ENCODE data around the gene FXYD1. TPM values are rescaled to one million over a fixed set of nuclear protein-coding genes. Genes with fewer than 3 reads are reported as not detected.
"Not testable (repeated sequence)": the region's sequence is repeated elsewhere in the genome, so short reads cannot be mapped to it uniquely, and the experiment has no call there.

Gene FXYD1
- total RNA-seq, 1 experiment from 2014 or later, result not detected

- BruUV-seq (replicated peaks), result no TSS peak
- POLR2A ChIA-PET, result interaction anchor here (1.7 to 4.5 kb wide), 4 partner anchors 10 to 28 kb away, joined by 4 to 40 read pairs (median 10); no protein-coding TSS in a partner anchor
- CTCF ChIA-PET, result interaction anchor here (0.6 to 3.4 kb wide), 10 partner anchors 9 to 56 kb away, joined by 3 to 24 read pairs (median 4); partner anchors contain the start of gene FXYD3
Measured at GRCh38 chr19:35099897-35100275, 38.7 kb upstream of the FXYD1 start.

GRCh38 chr19:35100588-35101533 is 37.8 kb upstream of the FXYD1 start:
- Mint-ChIP-seq H3K36me3 (ENCODE audit: insufficient read depth, unreplicated experiment) (no peaks in the 10 kb centered on the region), H3K27ac (ENCODE audit: low read depth, unreplicated experiment) (no peak overlapping the region), H3K4me3 (ENCODE audit: unreplicated experiment) (no peak overlapping the region), H3K27me3 (ENCODE audit: insufficient read depth, unreplicated experiment) (no peaks in the 10 kb centered on the region), H3K4me1 (ENCODE audit: insufficient read depth, unreplicated experiment) (peaks cover 6% of the 10 kb centered on the region), H3K9me3 (ENCODE audit: unreplicated experiment) (no peaks in the 10 kb centered on the region)
- TF ChIP-seq, protein P1, sequence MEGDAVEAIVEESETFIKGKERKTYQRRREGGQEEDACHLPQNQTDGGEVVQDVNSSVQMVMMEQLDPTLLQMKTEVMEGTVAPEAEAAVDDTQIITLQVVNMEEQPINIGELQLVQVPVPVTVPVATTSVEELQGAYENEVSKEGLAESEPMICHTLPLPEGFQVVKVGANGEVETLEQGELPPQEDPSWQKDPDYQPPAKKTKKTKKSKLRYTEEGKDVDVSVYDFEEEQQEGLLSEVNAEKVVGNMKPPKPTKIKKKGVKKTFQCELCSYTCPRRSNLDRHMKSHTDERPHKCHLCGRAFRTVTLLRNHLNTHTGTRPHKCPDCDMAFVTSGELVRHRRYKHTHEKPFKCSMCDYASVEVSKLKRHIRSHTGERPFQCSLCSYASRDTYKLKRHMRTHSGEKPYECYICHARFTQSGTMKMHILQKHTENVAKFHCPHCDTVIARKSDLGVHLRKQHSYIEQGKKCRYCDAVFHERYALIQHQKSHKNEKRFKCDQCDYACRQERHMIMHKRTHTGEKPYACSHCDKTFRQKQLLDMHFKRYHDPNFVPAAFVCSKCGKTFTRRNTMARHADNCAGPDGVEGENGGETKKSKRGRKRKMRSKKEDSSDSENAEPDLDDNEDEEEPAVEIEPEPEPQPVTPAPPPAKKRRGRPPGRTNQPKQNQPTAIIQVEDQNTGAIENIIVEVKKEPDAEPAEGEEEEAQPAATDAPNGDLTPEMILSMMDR (IDR thresholded peaks at IDR 0.05; ENCODE audit: unreplicated experiment), result no peak
- intact Hi-C loops (cut with micrococcal nuclease), result no loop called here
- POLR2A ChIA-PET, result interaction anchor here (0.6 to 1.7 kb wide), 2 partner anchors 27 to 463 kb away, joined by 3 to 4 read pairs; no protein-coding TSS in a partner anchor
- CTCF ChIA-PET, result interaction anchor here (0.6 to 3.4 kb wide), 11 partner anchors 10 to 58 kb away, joined by 3 to 24 read pairs (median 4); partner anchors contain the start of gene FXYD3
- DNase-seq (ENCODE audit: unreplicated experiment), result no peak
- BruUV-seq (replicated peaks), result no TSS peak

More at GRCh38 chr19:35099897-35100275, 38.7 kb upstream of the FXYD1 start:
- no peaks in the 10 kb centered on the region for H3K27me3 Mint-ChIP-seq (ENCODE audit: insufficient read depth, unreplicated experiment)
- no peak overlapping the region for H3K4me3 Mint-ChIP-seq (ENCODE audit: unreplicated experiment)
- no peak for DNase-seq (ENCODE audit: unreplicated experiment)
- H3K36me3 Mint-ChIP-seq (ENCODE audit: insufficient read depth, unreplicated experiment), result no peaks in the 10 kb centered on the region
- TF ChIP-seq, protein P1 (IDR thresholded peaks at IDR 0.05; ENCODE audit: unreplicated experiment), result no peak
- H3K27ac Mint-ChIP-seq (ENCODE audit: low read depth, unreplicated experiment), result no peak overlapping the region
- H3K4me1 Mint-ChIP-seq (ENCODE audit: insufficient read depth, unreplicated experiment), result peaks cover 13% of the 10 kb centered on the region
- intact Hi-C loops (cut with micrococcal nuclease), result no loop called here
- no peaks in the 10 kb centered on the region for H3K9me3 Mint-ChIP-seq (ENCODE audit: unreplicated experiment)

- H3K27ac Mint-ChIP-seq (ENCODE audit: low read depth, unreplicated experiment); POLR2A ChIA-PET; H3K27me3 Mint-ChIP-seq (ENCODE audit: insufficient read depth, unreplicated experiment); H3K4me3 Mint-ChIP-seq (ENCODE audit: unreplicated experiment); intact Hi-C loops (cut with micrococcal nuclease); H3K4me1 Mint-ChIP-seq (ENCODE audit: insufficient read depth, unreplicated experiment); DNase-seq (ENCODE audit: unreplicated experiment); H3K36me3 Mint-ChIP-seq (ENCODE audit: insufficient read depth, unreplicated experiment); H3K9me3 Mint-ChIP-seq (ENCODE audit: unreplicated experiment); BruUV-seq (replicated peaks): not testable (repeated sequence)
- CTCF ChIA-PET, result interaction anchor here (0.7 kb wide), 1 partner anchor 11 kb away, joined by 3 read pairs; no protein-coding TSS in a partner anchor
Measured at GRCh38 chr19:35101949-35102348, 36.7 kb upstream of the FXYD1 start.

GRCh38 chr19:35103614-35104013 is 35.0 kb upstream of the FXYD1 start:
- H3K4me1 Mint-ChIP-seq (ENCODE audit: insufficient read depth, unreplicated experiment); H3K9me3 Mint-ChIP-seq (ENCODE audit: unreplicated experiment); POLR2A ChIA-PET; DNase-seq (ENCODE audit: unreplicated experiment); H3K27ac Mint-ChIP-seq (ENCODE audit: low read depth, unreplicated experiment); H3K36me3 Mint-ChIP-seq (ENCODE audit: insufficient read depth, unreplicated experiment); H3K27me3 Mint-ChIP-seq (ENCODE audit: insufficient read depth, unreplicated experiment); H3K4me3 Mint-ChIP-seq (ENCODE audit: unreplicated experiment); BruUV-seq (replicated peaks); intact Hi-C loops (cut with micrococcal nuclease): not testable (repeated sequence)
- CTCF ChIA-PET, result interaction anchor here (0.7 to 1.0 kb wide), 2 partner anchors 60 to 768 kb away, joined by 3 read pairs; no protein-coding TSS in a partner anchor

- intact Hi-C loops (cut with micrococcal nuclease), result no loop called here
- Mint-ChIP-seq H3K4me1 (ENCODE audit: insufficient read depth, unreplicated experiment) (peaks cover 13% of the 10 kb centered on the region), H3K27ac (ENCODE audit: low read depth, unreplicated experiment) (no peak overlapping the region), H3K36me3 (ENCODE audit: insufficient read depth, unreplicated experiment) (no peaks in the 10 kb centered on the region), H3K27me3 (ENCODE audit: insufficient read depth, unreplicated experiment) (no peaks in the 10 kb centered on the region), H3K4me3 (ENCODE audit: unreplicated experiment) (no peak overlapping the region), H3K9me3 (ENCODE audit: unreplicated experiment) (no peaks in the 10 kb centered on the region)
- no TSS peak for BruUV-seq (replicated peaks)
- TF ChIP-seq, protein P1 (IDR thresholded peaks at IDR 0.05; ENCODE audit: unreplicated experiment), result no peak
- CTCF ChIA-PET, result interaction anchor here (1.3 kb wide), 1 partner anchor 11 kb away, joined by 4 read pairs; the partner anchor contains the start of gene FXYD3
- POLR2A ChIA-PET, result no interaction called here
- no peak for DNase-seq (ENCODE audit: unreplicated experiment)
Measured at GRCh38 chr19:35104361-35104760, 34.3 kb upstream of the FXYD1 start.

Measured in MCF 10A (cell line).